HCT116 (cell line): ENCODE results near the gene TUBA4A. TPM values are rescaled to one million over a fixed set of nuclear protein-coding genes. Genes with fewer than 3 reads are reported as not detected.

Source experiments
- ATAC-seq: fragments of 200-7000 bp; cut with Tn5 transposase; 2 replicates; pipeline ENCODE4 v1.9.1; 2020; ENCODE audit warnings: mild to moderate bottlenecking, moderate library complexity
- BruUV-seq: library from RNA; stranded (reverse); fragments of 400-500 nt; replicated peaks from 2 replicates; lab custom pipeline; 2021; lab: Mats Ljungman, UMichigan
- CTCF ChIA-PET: fragments of 300-600 bp; sonication (Branson Sonifier 250); formaldehyde crosslinking; loops from one replicate; lab custom pipeline; 2021; ENCODE audit warnings: antibody characterized with exemption; lab: Charles Lee
- POLR2A ChIA-PET: fragments of 300-600, 350-600 bp; sonication (Branson Sonifier 250); formaldehyde crosslinking; loops from one replicate; lab custom pipeline; 2021; ENCODE audit warnings: antibody characterized with exemption; lab: Charles Lee
- RAD21 ChIA-PET, 2 experiments: fragments of 300-600 bp; sonication (Branson Sonifier 250); formaldehyde crosslinking; loops; one replicate each; lab custom pipeline; 2023; ENCODE audit warnings: low total read pairs in 2 of 2; ENCODE audit not compliant: uncharacterized antibody in 2 of 2, unreplicated experiment in 2 of 2, low non-redundant PET in 1 of 2; lab: Charles Lee
- DNase-seq: peaks from one replicate; pipeline ENCODE4 v3.0.0-alpha.2; 2010; ENCODE audit warnings: low read depth, low spot score
- H2AFZ ChIP-seq: fragments of 200-600 bp; shearing (Covaris generic), sonication (generic); 2 replicates; pipeline ENCODE4 v1.6.1; 2017; ENCODE audit warnings: low read depth, mixed run types, mixed read lengths, antibody characterized with exemption, low read length; ENCODE audit not compliant: poor library complexity, severe bottlenecking
- H3K27ac ChIP-seq: 2 replicates; pipeline ENCODE4 v1.5.1; 2012; ENCODE audit warnings: low read depth, low read length
- H3K27me3 ChIP-seq: fragments of 200-600 bp; sonication (generic); 2 replicates; pipeline ENCODE4 v1.6.1; 2016; ENCODE audit warnings: mixed run types, low read length, mixed read lengths; ENCODE audit not compliant: insufficient read depth
- H3K36me3 ChIP-seq, 2 experiments: fragments of 200-500 bp in 1 of 2; fragments of 200-600 bp in 1 of 2; sonication (Bioruptor generic) in 1 of 2; sonication (generic) in 1 of 2; 2 replicates each; pipeline versions ENCODE4 v1.5.1 to v1.6.1; 2014 to 2016; ENCODE audit warnings: low read length in 2 of 2, inconsistent platforms in 1 of 2, mixed read lengths in 1 of 2, mixed run types in 1 of 2; ENCODE audit not compliant: insufficient read depth in 2 of 2, control insufficient read depth in 1 of 2
- H3K4me1 ChIP-seq, 2 experiments: fragments of 200-600 bp in 1 of 2; sonication (generic) in 1 of 2; 2 replicates each; pipeline versions ENCODE4 v1.5.1 to v1.6.1; 2012 to 2017; ENCODE audit warnings: low read length in 2 of 2, inconsistent platforms in 1 of 2, mild to moderate bottlenecking in 1 of 2, mixed read lengths in 1 of 2, mixed run types in 1 of 2, moderate library complexity in 1 of 2; ENCODE audit not compliant: insufficient read depth in 2 of 2, control insufficient read depth in 1 of 2
- H3K4me2 ChIP-seq: fragments of 200-600 bp; sonication (generic); 2 replicates; pipeline ENCODE4 v1.6.1; 2017; ENCODE audit warnings: mixed run types, low read length, mixed read lengths
- H3K4me3 ChIP-seq, 2 experiments: fragments of 200-600 bp in 1 of 2; sonication (generic) in 1 of 2; replicated peaks in 1 of 2; 2 replicates each; pipeline ENCODE4 v1.5.1; 2011 to 2016; ENCODE audit warnings: low read length in 2 of 2, control low read depth in 1 of 2, low read depth in 1 of 2, mild to moderate bottlenecking in 1 of 2, mixed read lengths in 1 of 2, mixed run types in 1 of 2
- H3K79me2 ChIP-seq: fragments of 200-600 bp; sonication (generic); 2 replicates; pipeline ENCODE4 v1.6.1; 2017; ENCODE audit warnings: mild to moderate bottlenecking, mixed run types, low read length, moderate library complexity, mixed read lengths; ENCODE audit not compliant: insufficient read depth
- H3K9ac ChIP-seq: fragments of 200-600 bp; sonication (generic); 2 replicates; pipeline ENCODE4 v1.6.1; 2016; ENCODE audit warnings: low read length, mixed read lengths
- H3K9me2 ChIP-seq: fragments of 200-600 bp; sonication (generic), shearing (Covaris generic); 2 replicates; pipeline ENCODE4 v1.6.1; 2017; ENCODE audit warnings: mixed run types, mild to moderate bottlenecking, moderate library complexity; ENCODE audit not compliant: insufficient read depth
- H3K9me3 ChIP-seq, 2 experiments: fragments of 200-500 bp in 1 of 2; fragments of 200-600 bp in 1 of 2; sonication (Bioruptor generic) in 1 of 2; sonication (generic) in 1 of 2; 2 replicates each; pipeline ENCODE4 v1.6.1; 2014 to 2017; ENCODE audit warnings: low read length in 2 of 2, mixed read lengths in 2 of 2, inconsistent platforms in 1 of 2, low read depth in 1 of 2, mild to moderate bottlenecking in 1 of 2, mixed run types in 1 of 2, moderate library complexity in 1 of 2; ENCODE audit not compliant: control insufficient read depth in 1 of 2, insufficient read depth in 1 of 2
- H4K20me1 ChIP-seq: fragments of 200-600 bp; sonication (generic), shearing (Covaris generic); 2 replicates; pipeline ENCODE4 v1.6.1; 2017; ENCODE audit warnings: mixed run types, mild to moderate bottlenecking, moderate library complexity; ENCODE audit not compliant: insufficient read depth
- ATF3 ChIP-seq: IDR thresholded peaks from 2 replicates; pipeline ENCODE4 v1.6.1; 2012
- CEBPB ChIP-seq: IDR thresholded peaks from 2 replicates; pipeline ENCODE4 v1.6.1; 2012; ENCODE audit warnings: low read depth
- EGR1 ChIP-seq: IDR thresholded peaks from 2 replicates; pipeline ENCODE4 v1.6.1; 2012; ENCODE audit warnings: low read depth
- ELF1 ChIP-seq: IDR thresholded peaks from 2 replicates; pipeline ENCODE4 v1.6.1; 2012; ENCODE audit warnings: low read depth, borderline replicate concordance
- EZH2 ChIP-seq: fragments of 200-600 bp; sonication (generic); IDR thresholded peaks from 2 replicates; pipeline ENCODE4 v1.6.1; 2017; ENCODE audit warnings: antibody characterized with exemption, mixed run types
- EZH2phosphoT487 ChIP-seq: fragments of 200-600 bp; IDR thresholded peaks from 2 replicates; pipeline ENCODE4 v1.6.1; 2018; ENCODE audit warnings: antibody characterized with exemption, borderline replicate concordance
- MAX ChIP-seq: IDR thresholded peaks from 2 replicates; pipeline ENCODE4 v1.6.1; 2012
- POLR2AphosphoS5 ChIP-seq: IDR thresholded peaks from 2 replicates; pipeline ENCODE4 v1.6.1; 2011; ENCODE audit warnings: mild to moderate bottlenecking, low read depth, low read length, moderate library complexity
- REST ChIP-seq: IDR thresholded peaks from 2 replicates; pipeline ENCODE4 v1.6.1; 2012; ENCODE audit warnings: low read depth
- SP1 ChIP-seq: IDR thresholded peaks from 2 replicates; pipeline ENCODE4 v1.6.1; 2012; ENCODE audit warnings: low read depth
- ZFX ChIP-seq: fragments of 450-650 bp; IDR thresholded peaks from 2 replicates; pipeline ENCODE4 v1.6.1; 2017
- ZNF274 ChIP-seq: fragments of 200-500 bp; sonication (Bioruptor generic); IDR thresholded peaks from 2 replicates; pipeline ENCODE4 v1.6.1; 2014; ENCODE audit warnings: mild to moderate bottlenecking, low read depth, low read length, inconsistent platforms
- intact Hi-C: fragments of 100-400 bp; cut with micrococcal nuclease; formaldehyde crosslinking; loops from 2 replicates; pipeline ENCODE4 v1.10.0; 2022
- total RNA-seq: library from RNA; stranded (reverse); gene quantifications from one replicate; pipeline ENCODE4 v1.2.1, GENCODE V29; 2021; ENCODE audit not compliant: unreplicated experiment

TUBA4A gene
- total RNA-seq, 1 experiment from 2014 or later = 32.7 TPM

- H3K4me2 ChIP-seq = no peak overlapping the region
- H3K9ac ChIP-seq = no peak overlapping the region
- H3K4me1 ChIP-seq = peaks cover 27 to 40% of the 10 kb centered on the region in 2 experiments
- RAD21 ChIA-PET = no interaction called here
- no peaks in the 10 kb centered on the region for H4K20me1 ChIP-seq
- H3K79me2 ChIP-seq = no peaks in the 10 kb centered on the region
- no peak overlapping the region for H2AFZ ChIP-seq
- intact Hi-C loops = no loop called here
- no peak overlapping the region for H3K27ac ChIP-seq
- H3K27me3 ChIP-seq = no peaks in the 10 kb centered on the region
- H3K4me3 ChIP-seq = no peak overlapping the region
- H3K36me3 ChIP-seq = no peaks in the 10 kb centered on the region
- POLR2A ChIA-PET = interaction anchor here (1.4 kb wide), 1 partner anchor 8 kb away, joined by 3 read pairs; no protein-coding TSS in a partner anchor
- no TSS peak for BruUV-seq
- TF ChIP-seq EGR1 (no peak), CEBPB (no peak), POLR2AphosphoS5 (no peak), ZFX (no peak), EZH2 (no peak), REST (no peak), ATF3 (no peak), EZH2phosphoT487 (no peak), ZNF274 (no peak), ELF1 (no peak), SP1 (no peak), MAX (no peak)
- TF ChIP-seq, all 23 proteins: peak for 0
- ATAC-seq (no peak), DNase-seq (no peak)
- Histone ChIP-seq H3K9me2 (no peaks in the 10 kb centered on the region), H3K9me3 (no peaks in the 10 kb centered on the region)
- CTCF ChIA-PET = interaction anchor here (2.2 kb wide), 1 partner anchor 13 kb away, joined by 8 read pairs; no protein-coding TSS in a partner anchor
Measured at GRCh38 chr2:219282375-219282774, 28.7 kb upstream of the TUBA4A start.
